Retinal pigment epithelial cell (primary cell): ENCODE data around the gene QSOX1.

ENCODE experiments used
- DNase-seq: peaks from one replicate; pipeline ENCODE4 v3.0.0-alpha.2; 2010; ENCODE audit warnings: low read depth
- H3K4me3 ChIP-seq: 2 replicates; pipeline ENCODE4 v1.5.1; 2011; ENCODE audit warnings: mild to moderate bottlenecking, low read length, control low read depth, moderate library complexity
- TF ChIP-seq, protein P1 (sequence below): conservative IDR thresholded peaks from 2 replicates; pipeline ENCODE4 v1.5.1; 2011; ENCODE audit warnings: low read depth, low read length, control low read depth, inconsistent platforms

Gene QSOX1

DNA sequence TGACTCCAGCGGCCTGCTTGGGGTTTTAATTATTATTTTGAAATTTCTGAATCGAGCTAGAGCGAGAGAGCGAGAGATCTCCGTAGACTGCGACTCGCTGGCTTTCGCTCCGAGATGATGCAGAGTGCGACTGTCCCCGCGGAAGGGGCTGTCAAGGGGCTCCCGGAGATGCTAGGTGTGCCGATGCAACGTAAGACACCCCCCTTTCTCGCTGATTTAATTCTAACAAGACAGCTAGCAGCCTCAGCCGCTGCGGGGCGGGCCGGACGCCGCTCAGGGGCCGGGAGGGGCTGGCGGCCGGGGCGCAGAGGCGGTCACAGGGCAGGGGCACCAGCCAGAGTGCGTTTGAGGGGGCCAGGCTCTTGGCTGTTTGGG is 75.7 kb downstream of the QSOX1 start:
- H3K4me3 ChIP-seq = peak overlapping the region; percentile 44
- no peak for DNase-seq
- TF ChIP-seq, protein P1, sequence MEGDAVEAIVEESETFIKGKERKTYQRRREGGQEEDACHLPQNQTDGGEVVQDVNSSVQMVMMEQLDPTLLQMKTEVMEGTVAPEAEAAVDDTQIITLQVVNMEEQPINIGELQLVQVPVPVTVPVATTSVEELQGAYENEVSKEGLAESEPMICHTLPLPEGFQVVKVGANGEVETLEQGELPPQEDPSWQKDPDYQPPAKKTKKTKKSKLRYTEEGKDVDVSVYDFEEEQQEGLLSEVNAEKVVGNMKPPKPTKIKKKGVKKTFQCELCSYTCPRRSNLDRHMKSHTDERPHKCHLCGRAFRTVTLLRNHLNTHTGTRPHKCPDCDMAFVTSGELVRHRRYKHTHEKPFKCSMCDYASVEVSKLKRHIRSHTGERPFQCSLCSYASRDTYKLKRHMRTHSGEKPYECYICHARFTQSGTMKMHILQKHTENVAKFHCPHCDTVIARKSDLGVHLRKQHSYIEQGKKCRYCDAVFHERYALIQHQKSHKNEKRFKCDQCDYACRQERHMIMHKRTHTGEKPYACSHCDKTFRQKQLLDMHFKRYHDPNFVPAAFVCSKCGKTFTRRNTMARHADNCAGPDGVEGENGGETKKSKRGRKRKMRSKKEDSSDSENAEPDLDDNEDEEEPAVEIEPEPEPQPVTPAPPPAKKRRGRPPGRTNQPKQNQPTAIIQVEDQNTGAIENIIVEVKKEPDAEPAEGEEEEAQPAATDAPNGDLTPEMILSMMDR = no peak

DNA sequence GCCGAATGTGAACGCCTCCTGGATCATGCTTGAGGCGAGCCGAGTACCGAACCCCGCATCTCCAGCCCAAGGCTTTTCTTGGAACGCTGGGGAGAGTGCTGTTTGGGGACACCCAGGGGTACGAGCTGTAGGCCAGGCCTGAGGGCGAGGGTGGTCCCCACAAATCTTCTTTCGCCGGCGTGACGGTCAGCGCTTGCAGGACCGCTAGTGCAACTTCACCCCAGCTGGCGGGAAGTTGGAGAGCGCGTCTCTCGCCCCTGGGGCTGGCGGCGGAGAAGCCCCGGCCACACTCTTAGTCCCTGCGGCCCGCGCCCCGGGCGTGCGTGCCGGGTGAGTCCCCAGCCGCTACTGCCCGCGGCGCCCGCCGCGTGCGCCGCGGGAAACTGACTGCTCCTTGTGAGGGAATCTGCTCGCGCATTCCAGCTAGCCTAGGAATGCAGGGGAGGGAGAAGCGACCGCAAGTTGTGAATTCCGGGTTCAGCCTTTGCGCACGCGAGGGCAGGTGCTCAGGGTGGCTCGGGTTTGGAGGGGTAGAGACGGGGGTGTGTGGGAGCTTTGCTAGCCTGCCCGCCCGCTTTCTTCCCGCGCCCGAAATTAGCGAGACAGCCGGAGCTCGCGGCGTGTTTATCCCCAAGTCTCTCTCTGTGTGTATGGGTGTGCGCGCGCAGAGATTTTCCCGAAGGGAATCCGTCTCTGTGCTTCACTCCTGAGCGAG is 76.3 kb downstream of the QSOX1 start:
- H3K4me3 ChIP-seq = peak overlapping the region; percentile 44
- TF ChIP-seq, protein P1 = no peak
- peak; percentile 21 for DNase-seq

DNA sequence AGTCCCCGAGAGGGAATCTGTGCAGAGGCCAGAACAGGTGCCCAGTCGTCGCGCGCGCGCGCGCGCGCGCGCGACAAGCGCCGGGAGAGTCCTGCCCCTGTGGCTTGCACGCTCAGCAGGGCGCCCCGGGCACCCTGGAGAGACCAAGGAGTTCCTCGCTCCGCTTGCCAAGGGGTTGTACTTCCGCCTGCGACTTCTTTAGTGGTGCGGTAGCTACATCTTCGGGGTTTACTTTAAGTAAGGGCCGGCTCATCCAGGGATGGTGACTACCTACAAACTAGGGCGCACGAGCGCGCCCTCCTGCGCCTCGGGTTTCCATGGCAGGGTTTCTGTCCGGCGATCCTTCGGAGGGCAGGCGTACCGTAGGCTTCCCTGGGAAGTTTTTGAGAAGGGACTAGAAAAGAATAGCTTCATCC is 76.8 kb downstream of the QSOX1 start:
- peak overlapping the region; percentile 44 for H3K4me3 ChIP-seq
- DNase-seq = no peak
- TF ChIP-seq, protein P1 = peak; percentile 11

DNA sequence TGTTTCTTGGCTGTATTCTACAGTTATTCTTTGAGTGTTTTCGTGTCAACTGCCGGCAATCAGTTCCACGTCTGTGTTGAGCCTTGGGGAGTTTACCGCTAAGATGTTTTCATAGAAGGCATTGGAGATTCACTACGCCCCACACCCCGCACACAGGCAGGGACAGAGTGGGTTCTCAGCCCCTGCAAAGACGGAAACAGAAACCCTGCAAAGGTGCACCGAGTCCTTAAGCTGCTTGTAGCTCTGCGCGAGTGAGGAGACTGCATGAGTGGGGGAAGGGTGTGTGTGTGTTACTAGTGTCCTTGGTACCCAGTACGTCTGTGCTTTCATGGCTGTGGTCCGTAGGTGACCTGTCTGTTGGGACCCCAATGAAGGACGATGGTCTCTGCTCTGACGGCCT is 77.3 kb downstream of the QSOX1 start:
- TF ChIP-seq, protein P1 = no peak
- no peak for DNase-seq
- no peak overlapping the region for H3K4me3 ChIP-seq

DNA sequence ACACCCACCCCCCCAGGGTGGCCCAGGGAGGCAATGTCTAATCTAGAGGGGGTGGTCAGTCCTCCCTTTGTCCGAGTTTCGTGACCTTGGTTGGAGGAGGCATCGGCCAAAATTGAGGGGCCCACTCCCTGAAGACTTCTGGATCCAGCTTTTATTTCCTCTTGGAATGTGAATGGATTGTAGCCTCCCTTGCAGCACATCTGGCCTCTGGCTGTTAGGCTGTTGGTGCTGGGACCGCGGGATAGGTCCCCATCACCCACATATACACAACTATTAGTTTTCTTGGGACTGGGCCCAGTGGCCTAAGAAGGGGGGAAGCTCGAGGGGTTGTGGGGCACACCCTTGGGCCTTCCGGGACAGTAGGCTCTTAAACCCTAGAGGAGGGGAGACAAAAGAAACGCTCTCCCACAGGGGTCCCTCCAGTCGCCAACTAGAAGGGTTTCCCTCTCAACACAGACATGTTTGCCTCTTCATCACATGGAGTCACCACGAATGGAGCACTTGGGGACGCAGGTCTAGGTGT is 77.9 kb downstream of the QSOX1 start:
- H3K4me3 ChIP-seq = no peak overlapping the region
- no peak for DNase-seq
- TF ChIP-seq, protein P1 = no peak

DNA sequence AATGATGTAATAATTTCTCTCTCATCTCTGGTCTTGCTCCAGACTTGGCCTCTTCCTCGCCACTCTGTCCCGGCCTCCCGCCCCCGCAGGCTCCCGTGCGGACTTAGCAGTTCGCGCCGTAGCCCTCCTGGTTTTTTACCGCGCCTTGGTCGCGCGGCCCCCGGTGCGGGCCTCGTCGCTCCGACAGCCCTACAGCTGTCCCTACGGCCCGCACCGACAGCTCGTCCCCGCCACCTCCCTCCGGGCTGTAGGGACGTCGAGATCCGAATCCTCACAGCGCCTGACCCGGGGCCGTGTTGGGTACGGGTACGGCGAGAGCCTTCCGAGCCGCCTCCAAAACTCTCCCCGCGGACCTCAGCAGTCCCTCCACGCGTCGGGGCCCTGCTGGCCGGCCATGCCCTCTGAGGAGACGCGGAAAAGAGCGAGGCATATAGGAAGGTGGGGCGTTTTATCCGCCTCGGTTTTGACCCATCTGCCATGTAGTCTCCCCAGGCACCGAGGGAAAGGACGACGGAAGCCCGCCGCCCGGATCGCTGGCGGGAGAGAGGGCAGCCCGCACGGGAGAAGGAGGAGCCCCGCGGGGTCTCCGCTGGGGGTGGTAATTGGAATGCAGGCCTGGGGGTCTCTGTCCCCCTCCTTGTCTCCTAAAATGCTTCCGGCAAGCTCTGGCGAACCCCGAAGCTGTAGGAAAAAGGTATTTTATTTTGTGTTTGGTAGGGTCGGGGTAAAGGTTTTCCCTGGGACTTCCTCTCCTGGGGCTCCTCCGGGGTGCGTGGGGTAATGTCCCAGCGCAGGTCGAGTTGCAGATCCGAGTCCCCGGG is 78.7 kb downstream of the QSOX1 start:
- DNase-seq = no peak
- TF ChIP-seq, protein P1 = no peak
- no peak overlapping the region for H3K4me3 ChIP-seq
